ENCODE measurements around the gene TGM5. TPM values are rescaled to one million over a fixed set of nuclear protein-coding genes. Genes with fewer than 3 reads are reported as not detected.

The TGM5 gene
- total and polyA plus RNA-seq, 2 donors (not counting 3 experiments of a cell fraction or from before 2014, with no cell fraction given), result not detected

DNA sequence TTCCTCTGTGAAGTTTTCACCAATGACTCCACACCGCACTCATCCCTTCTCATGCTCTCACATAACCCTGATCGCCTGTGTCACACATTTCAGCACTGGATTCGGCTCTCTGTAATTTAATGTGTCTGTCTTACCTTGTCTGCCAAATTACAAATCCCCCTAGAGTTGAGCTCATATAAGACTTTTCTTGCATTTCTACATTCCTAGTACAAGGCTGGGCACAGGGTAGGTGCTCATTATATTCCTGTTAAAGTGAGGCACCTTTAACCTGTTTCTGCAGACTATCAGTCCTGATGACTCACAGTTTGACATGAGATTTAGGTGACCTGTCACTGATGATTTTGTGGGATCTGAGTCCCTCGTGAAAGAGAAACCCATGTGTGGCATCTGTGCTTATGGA, 22.6 kb downstream of the TGM5 start:
- no peaks in the 10 kb centered on the region for H3K9me1 ChIP-seq (replicated peaks; ENCODE audit: control insufficient read depth, extremely low read depth, insufficient read depth, low read length)
- H3K4me3 ChIP-seq (replicated peaks in 1 of 3; ENCODE audit: insufficient read depth in 1 of 3, low read depth in 1 of 3, low read length in 3 of 3), result no peak overlapping the region
- FAIRE-seq (no peak), DNase-seq (ENCODE audit: low read depth, low spot score) (no peak)
- no peak overlapping the region for H3K4me2 ChIP-seq (ENCODE audit: insufficient read depth, low read length)
- H3K27me3 ChIP-seq (ENCODE audit: control insufficient read depth in 2 of 2, insufficient read depth in 2 of 2, low read length in 2 of 2), result peaks cover 11 to 14% of the 10 kb centered on the region in 2 experiments
- H4K20me1 ChIP-seq (replicated peaks; ENCODE audit: control insufficient read depth, extremely low read depth, insufficient read depth, low read length), result no peaks in the 10 kb centered on the region
- no peaks in the 10 kb centered on the region for H3K79me2 ChIP-seq (ENCODE audit: control insufficient read depth, insufficient read depth, low read length)
- intact Hi-C loops (cut with micrococcal nuclease) (no loop called here), dilution Hi-C loops (cut with MboI; ENCODE audit: extremely low pct_ligation_motif_present, low sequenced_read_pairs) (no loop called here)
- H3K9ac ChIP-seq (replicated peaks; ENCODE audit: extremely low read depth, insufficient read depth, low read length), result no peak overlapping the region
- no peak overlapping the region for H2AFZ ChIP-seq (ENCODE audit: low read depth, low read length)
- BruUV-seq (replicated peaks), result no TSS peak
- H3K9me3 ChIP-seq (replicated peaks; ENCODE audit: control insufficient read depth, insufficient read depth, low read length), result no peaks in the 10 kb centered on the region
- no peaks in the 10 kb centered on the region for H3K4me1 ChIP-seq (ENCODE audit: control insufficient read depth, extremely low read depth, insufficient read depth, low read length)
- no peaks in the 10 kb centered on the region for H3K36me3 ChIP-seq (ENCODE audit: control insufficient read depth in 2 of 2, extremely low read depth in 1 of 2, insufficient read depth in 2 of 2, low read length in 2 of 2)
- POLR2A ChIA-PET, result no interaction called here
- CTCF ChIA-PET, result no interaction called here
- TF ChIP-seq EZH2 (IDR thresholded peaks at IDR 0.05; ENCODE audit: borderline replicate concordance, low read depth, low read length, severe bottlenecking), result no peak
- no peak for TF ChIP-seq GATA2 (IDR thresholded peaks at IDR 0.05; ENCODE audit: insufficient read depth, insufficient read length, low read depth, low read length)
- no peak for TF ChIP-seq POLR2AphosphoS5 (IDR thresholded peaks at IDR 0.05; ENCODE audit: insufficient read depth, low read depth, low read length)
- TF ChIP-seq FOS (IDR thresholded peaks at IDR 0.05; ENCODE audit: borderline replicate concordance, insufficient read depth, low read length), result no peak
- TF ChIP-seq, protein P1, sequence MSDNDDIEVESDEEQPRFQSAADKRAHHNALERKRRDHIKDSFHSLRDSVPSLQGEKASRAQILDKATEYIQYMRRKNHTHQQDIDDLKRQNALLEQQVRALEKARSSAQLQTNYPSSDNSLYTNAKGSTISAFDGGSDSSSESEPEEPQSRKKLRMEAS (IDR thresholded peaks at IDR 0.05; ENCODE audit: insufficient read depth, insufficient read length), result no peak
- TF ChIP-seq, protein P2, sequence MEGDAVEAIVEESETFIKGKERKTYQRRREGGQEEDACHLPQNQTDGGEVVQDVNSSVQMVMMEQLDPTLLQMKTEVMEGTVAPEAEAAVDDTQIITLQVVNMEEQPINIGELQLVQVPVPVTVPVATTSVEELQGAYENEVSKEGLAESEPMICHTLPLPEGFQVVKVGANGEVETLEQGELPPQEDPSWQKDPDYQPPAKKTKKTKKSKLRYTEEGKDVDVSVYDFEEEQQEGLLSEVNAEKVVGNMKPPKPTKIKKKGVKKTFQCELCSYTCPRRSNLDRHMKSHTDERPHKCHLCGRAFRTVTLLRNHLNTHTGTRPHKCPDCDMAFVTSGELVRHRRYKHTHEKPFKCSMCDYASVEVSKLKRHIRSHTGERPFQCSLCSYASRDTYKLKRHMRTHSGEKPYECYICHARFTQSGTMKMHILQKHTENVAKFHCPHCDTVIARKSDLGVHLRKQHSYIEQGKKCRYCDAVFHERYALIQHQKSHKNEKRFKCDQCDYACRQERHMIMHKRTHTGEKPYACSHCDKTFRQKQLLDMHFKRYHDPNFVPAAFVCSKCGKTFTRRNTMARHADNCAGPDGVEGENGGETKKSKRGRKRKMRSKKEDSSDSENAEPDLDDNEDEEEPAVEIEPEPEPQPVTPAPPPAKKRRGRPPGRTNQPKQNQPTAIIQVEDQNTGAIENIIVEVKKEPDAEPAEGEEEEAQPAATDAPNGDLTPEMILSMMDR (IDR thresholded peaks at IDR 0.05; ENCODE audit: extremely low read depth in 1 of 2, insufficient read depth in 1 of 2, low read depth in 1 of 2, low read length in 2 of 2), result no peak
- no peak for TF ChIP-seq JUN (IDR thresholded peaks at IDR 0.05; ENCODE audit: borderline replicate concordance, insufficient read depth, insufficient read length, low read depth)
- TF ChIP-seq POLR2A (IDR thresholded peaks at IDR 0.05; ENCODE audit: low read depth, low read length), result no peak
- no peak for TF ChIP-seq MYC (IDR thresholded peaks at IDR 0.05; ENCODE audit: low read depth, low read length)
- H3K27ac ChIP-seq (ENCODE audit: insufficient read depth, low read depth, low read length), result no peak overlapping the region
